GM23338 (cell line): ENCODE measurements around the gene RAPGEF4. TPM values are rescaled to one million over a fixed set of nuclear protein-coding genes. Genes with fewer than 3 reads are reported as not detected.

ENCODE experiments used
- ATAC-seq: fragments of 200-7000 bp; cut with Tn5 transposase; 3 replicates; pipeline ENCODE4 v1.9.1; 2020
- DNase-seq: peaks from one replicate; pipeline ENCODE4 v3.0.0-alpha.2; 2015; ENCODE audit warnings: low spot score
- H2AFZ ChIP-seq: fragments of 200-600 bp; sonication (generic); 2 replicates; pipeline ENCODE4 v1.8.0; 2016; ENCODE audit warnings: antibody characterized with exemption, mild to moderate bottlenecking, moderate library complexity
- H3F3A ChIP-seq: fragments of 200-600 bp; sonication (generic); replicated peaks from 2 replicates; pipeline ENCODE4 v1.8.0; 2017; ENCODE audit warnings: antibody characterized with exemption, mixed run types, low read depth
- H3K27ac ChIP-seq: fragments of 200-600 bp; sonication (generic); 2 replicates; pipeline ENCODE4 v1.6.1; 2016; ENCODE audit warnings: low read depth
- H3K27me3 ChIP-seq: fragments of 200-600 bp; sonication (generic); 2 replicates; pipeline ENCODE4 v1.8.0; 2016; ENCODE audit warnings: mild to moderate bottlenecking, mixed run types, moderate library complexity; ENCODE audit not compliant: insufficient read depth
- H3K36me3 ChIP-seq: fragments of 200-600 bp; sonication (generic); 2 replicates; pipeline ENCODE4 v1.8.0; 2016; ENCODE audit warnings: mild to moderate bottlenecking; ENCODE audit not compliant: insufficient read depth
- H3K4me1 ChIP-seq: fragments of 200-600 bp; sonication (generic); 2 replicates; pipeline ENCODE4 v1.8.0; 2016; ENCODE audit warnings: mild to moderate bottlenecking, moderate library complexity; ENCODE audit not compliant: insufficient read depth
- H3K4me2 ChIP-seq: fragments of 200-600 bp; sonication (generic); 2 replicates; pipeline ENCODE4 v1.7.1; 2017; ENCODE audit warnings: mixed run types
- H3K4me3 ChIP-seq: fragments of 200-600 bp; sonication (generic); 2 replicates; pipeline ENCODE4 v1.6.1; 2016; ENCODE audit warnings: mixed run types
- H3K79me2 ChIP-seq: fragments of 200-600 bp; sonication (generic); replicated peaks from 2 replicates; pipeline ENCODE4 v1.8.0; 2017; ENCODE audit warnings: mild to moderate bottlenecking; ENCODE audit not compliant: insufficient read depth
- H3K9me2 ChIP-seq: fragments of 200-600 bp; sonication (generic); 2 replicates; pipeline ENCODE4 v1.8.0; 2017; ENCODE audit not compliant: insufficient read depth
- H4K20me1 ChIP-seq: fragments of 200-600 bp; sonication (generic); replicated peaks from 2 replicates; pipeline ENCODE4 v1.8.0; 2017; ENCODE audit warnings: mild to moderate bottlenecking; ENCODE audit not compliant: insufficient read depth
- H3K27ac Mint-ChIP-seq: 2 replicates; pipeline ENCODE4 v1.8.0; 2020; ENCODE audit warnings: inconsistent platforms, mild to moderate bottlenecking, moderate library complexity, mixed read lengths
- H3K27me3 Mint-ChIP-seq: 3 replicates; pipeline ENCODE4 v1.8.0; 2022; ENCODE audit warnings: low read depth, mild to moderate bottlenecking, moderate library complexity, mixed read lengths, inconsistent platforms; ENCODE audit not compliant: insufficient read depth, poor library complexity
- H3K36me3 Mint-ChIP-seq: 3 replicates; pipeline ENCODE4 v1.8.0; 2021; ENCODE audit warnings: low read depth, mild to moderate bottlenecking, inconsistent platforms, moderate library complexity, mixed read lengths
- H3K4me1 Mint-ChIP-seq: 3 replicates; pipeline ENCODE4 v1.8.0; 2020; ENCODE audit warnings: mild to moderate bottlenecking, inconsistent platforms, mixed read lengths
- H3K4me3 Mint-ChIP-seq: 3 replicates; pipeline ENCODE4 v1.8.0; 2021; ENCODE audit warnings: moderate library complexity, mild to moderate bottlenecking, inconsistent platforms, mixed read lengths
- H3K9me3 Mint-ChIP-seq: 3 replicates; pipeline ENCODE4 v1.8.0; 2020; ENCODE audit warnings: moderate library complexity, mild to moderate bottlenecking, inconsistent platforms, mixed read lengths
- CREB1 ChIP-seq: fragments of 250-450 bp; sonication (Bioruptor Pico); IDR thresholded peaks from 2 replicates; pipeline ENCODE4 v1.5.0; 2020; ENCODE audit warnings: low read depth, mild to moderate bottlenecking, moderate library complexity
- EZH2 ChIP-seq: fragments of 200-600 bp; sonication (generic); IDR thresholded peaks from one replicate; pipeline ENCODE4 v1.8.0; 2017; ENCODE audit warnings: antibody characterized with exemption, mild to moderate bottlenecking, low read depth; ENCODE audit not compliant: unreplicated experiment
- EZH2phosphoT487 ChIP-seq: fragments of 200-600 bp; sonication (generic); IDR thresholded peaks from one replicate; pipeline ENCODE4 v1.8.1; 2018; ENCODE audit warnings: antibody characterized with exemption; ENCODE audit not compliant: unreplicated experiment
- JUNB ChIP-seq: IDR thresholded peaks from one replicate; pipeline ENCODE4 v1.6.1; 2016; ENCODE audit warnings: antibody characterized with exemption; ENCODE audit not compliant: unreplicated experiment
- NANOG ChIP-seq: IDR thresholded peaks from 2 replicates; pipeline ENCODE4 v1.6.1; 2016; ENCODE audit warnings: antibody characterized with exemption, borderline replicate concordance
- POLR2AphosphoS5 ChIP-seq: IDR thresholded peaks from 2 replicates; pipeline ENCODE4 v1.6.1; 2016; ENCODE audit warnings: antibody characterized with exemption, low read depth
- STAT1 ChIP-seq: IDR thresholded peaks from one replicate; pipeline ENCODE4 v1.6.1; 2016; ENCODE audit warnings: antibody characterized with exemption; ENCODE audit not compliant: unreplicated experiment
- ZNF114 ChIP-seq: fragments of 250-450 bp; sonication (Bioruptor Pico); IDR thresholded peaks from 2 replicates; pipeline ENCODE4 v1.5.0; 2020; ENCODE audit warnings: mild to moderate bottlenecking, moderate library complexity
- ZNF331 ChIP-seq: fragments of 250-450 bp; sonication (Bioruptor Pico); IDR thresholded peaks from 2 replicates; pipeline ENCODE4 v1.5.0; 2020; ENCODE audit warnings: low read depth, mild to moderate bottlenecking, moderate library complexity
- polyA plus RNA-seq: library from polyadenylated mRNA; unstranded; fragments of >200 nt; fragmentation: Nextera tagmentation; extraction: Ambion mirVana; gene quantifications from 2 replicates; pipeline ENCODE4 v1.2.1, GENCODE V29; 2016
- total RNA-seq: library from RNA; depleted of rRNA; stranded (reverse); fragments of >200 nt; shearing (Covaris generic); gene quantifications from 2 replicates; pipeline ENCODE4 v1.2.3, GENCODE V29; 2014
- TF ChIP-seq, protein P1 (sequence below), 2 experiments: fragments of 200-600 bp in 1 of 2; sonication (generic) in 1 of 2; conservative IDR thresholded peaks; 2 replicates each; pipeline versions ENCODE4 v1.5.1 to v1.6.1; 2016 to 2017; ENCODE audit warnings: antibody characterized with exemption in 2 of 2, low read depth in 2 of 2, mild to moderate bottlenecking in 2 of 2, moderate library complexity in 1 of 2
- TF ChIP-seq, protein P2 (sequence below): IDR thresholded peaks from one replicate; pipeline ENCODE4 v1.6.1; 2018; ENCODE audit warnings: antibody characterized with exemption; ENCODE audit not compliant: unreplicated experiment
- TF ChIP-seq, protein P3 (sequence below): fragments of 250-450 bp; sonication (Bioruptor Pico); IDR thresholded peaks from 2 replicates; pipeline ENCODE4 v1.5.0; 2020; ENCODE audit warnings: mild to moderate bottlenecking, moderate library complexity

Gene RAPGEF4
- total and polyA plus RNA-seq, 2 experiments from 2014 or later = 1.7 to 4.7 TPM

DNA sequence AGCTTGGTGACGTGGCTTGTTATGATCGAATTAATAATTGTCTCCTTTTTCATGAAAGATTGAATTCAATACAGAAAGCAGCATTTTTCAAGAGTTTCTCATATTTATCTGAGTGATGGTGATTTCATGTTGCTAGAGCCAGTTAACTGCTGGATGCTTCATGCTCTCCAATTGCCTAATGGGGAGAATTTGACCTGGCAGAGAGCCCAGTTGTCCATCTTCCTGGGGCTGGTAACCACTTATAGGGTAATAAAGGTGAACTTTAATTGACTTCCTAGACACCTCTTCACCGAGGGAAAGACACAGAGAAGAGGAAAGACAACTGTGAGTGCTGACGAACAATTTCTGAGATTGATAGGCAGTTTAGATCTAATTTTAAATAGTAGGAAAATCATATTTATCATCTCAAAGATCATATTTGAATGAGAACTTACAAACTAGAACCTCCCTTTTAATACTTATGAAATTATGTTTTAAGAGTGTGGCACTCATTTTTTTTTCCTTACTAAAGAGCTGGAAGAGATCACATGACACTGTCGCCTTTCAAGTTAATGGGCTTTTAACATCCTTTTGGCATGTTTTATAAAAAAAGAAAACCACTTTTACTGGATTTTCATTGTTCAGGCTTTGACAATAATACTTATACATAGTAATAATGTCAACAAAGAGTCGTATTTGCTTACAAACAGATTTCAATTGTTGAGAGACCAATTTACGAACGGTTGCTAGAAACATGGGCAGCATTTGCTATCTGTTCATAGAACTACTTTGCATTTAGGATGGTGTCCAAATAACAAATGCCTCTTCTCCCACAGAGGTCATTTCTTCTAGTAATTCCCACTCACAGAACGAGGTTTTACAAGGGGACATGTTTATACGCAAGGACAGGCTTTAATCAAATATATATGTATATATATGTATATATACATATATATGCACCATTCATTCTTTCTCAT, 153.3 kb downstream of the RAPGEF4 start:
- Histone ChIP-seq H3F3A (no peaks in the 10 kb centered on the region), H4K20me1 (no peaks in the 10 kb centered on the region), H3K9me2 (no peaks in the 10 kb centered on the region), H3K79me2 (no peaks in the 10 kb centered on the region), H3K27me3 (no peaks in the 10 kb centered on the region), H3K4me2 (no peak overlapping the region), H3K4me3 (no peak overlapping the region), H3K36me3 (no peaks in the 10 kb centered on the region), H2AFZ (no peak overlapping the region), H3K4me1 (no peaks in the 10 kb centered on the region), H3K27ac (no peak overlapping the region)
- DNase-seq (no peak), ATAC-seq (no peak)
- Mint-ChIP-seq H3K36me3 (no peaks in the 10 kb centered on the region), H3K9me3 (no peaks in the 10 kb centered on the region), H3K27ac (no peak overlapping the region), H3K27me3 (no peaks in the 10 kb centered on the region), H3K4me1 (no peaks in the 10 kb centered on the region; the same call in 2 of the 3 replicates), H3K4me3 (no peak overlapping the region)
- TF ChIP-seq JUNB (no peak), EZH2 (no peak), NANOG (no peak), ZNF114 (no peak), POLR2AphosphoS5 (no peak), EZH2phosphoT487 (no peak), CREB1 (CRISPR knock-in tag) (no peak), STAT1 (no peak), ZNF331 (CRISPR knock-in tag) (no peak)
- TF ChIP-seq, protein P1, sequence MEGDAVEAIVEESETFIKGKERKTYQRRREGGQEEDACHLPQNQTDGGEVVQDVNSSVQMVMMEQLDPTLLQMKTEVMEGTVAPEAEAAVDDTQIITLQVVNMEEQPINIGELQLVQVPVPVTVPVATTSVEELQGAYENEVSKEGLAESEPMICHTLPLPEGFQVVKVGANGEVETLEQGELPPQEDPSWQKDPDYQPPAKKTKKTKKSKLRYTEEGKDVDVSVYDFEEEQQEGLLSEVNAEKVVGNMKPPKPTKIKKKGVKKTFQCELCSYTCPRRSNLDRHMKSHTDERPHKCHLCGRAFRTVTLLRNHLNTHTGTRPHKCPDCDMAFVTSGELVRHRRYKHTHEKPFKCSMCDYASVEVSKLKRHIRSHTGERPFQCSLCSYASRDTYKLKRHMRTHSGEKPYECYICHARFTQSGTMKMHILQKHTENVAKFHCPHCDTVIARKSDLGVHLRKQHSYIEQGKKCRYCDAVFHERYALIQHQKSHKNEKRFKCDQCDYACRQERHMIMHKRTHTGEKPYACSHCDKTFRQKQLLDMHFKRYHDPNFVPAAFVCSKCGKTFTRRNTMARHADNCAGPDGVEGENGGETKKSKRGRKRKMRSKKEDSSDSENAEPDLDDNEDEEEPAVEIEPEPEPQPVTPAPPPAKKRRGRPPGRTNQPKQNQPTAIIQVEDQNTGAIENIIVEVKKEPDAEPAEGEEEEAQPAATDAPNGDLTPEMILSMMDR (conservative IDR thresholded peaks at IDR 0.05; ENCODE audit: low read depth in 2 of 2) = no peak
- TF ChIP-seq, protein P2, sequence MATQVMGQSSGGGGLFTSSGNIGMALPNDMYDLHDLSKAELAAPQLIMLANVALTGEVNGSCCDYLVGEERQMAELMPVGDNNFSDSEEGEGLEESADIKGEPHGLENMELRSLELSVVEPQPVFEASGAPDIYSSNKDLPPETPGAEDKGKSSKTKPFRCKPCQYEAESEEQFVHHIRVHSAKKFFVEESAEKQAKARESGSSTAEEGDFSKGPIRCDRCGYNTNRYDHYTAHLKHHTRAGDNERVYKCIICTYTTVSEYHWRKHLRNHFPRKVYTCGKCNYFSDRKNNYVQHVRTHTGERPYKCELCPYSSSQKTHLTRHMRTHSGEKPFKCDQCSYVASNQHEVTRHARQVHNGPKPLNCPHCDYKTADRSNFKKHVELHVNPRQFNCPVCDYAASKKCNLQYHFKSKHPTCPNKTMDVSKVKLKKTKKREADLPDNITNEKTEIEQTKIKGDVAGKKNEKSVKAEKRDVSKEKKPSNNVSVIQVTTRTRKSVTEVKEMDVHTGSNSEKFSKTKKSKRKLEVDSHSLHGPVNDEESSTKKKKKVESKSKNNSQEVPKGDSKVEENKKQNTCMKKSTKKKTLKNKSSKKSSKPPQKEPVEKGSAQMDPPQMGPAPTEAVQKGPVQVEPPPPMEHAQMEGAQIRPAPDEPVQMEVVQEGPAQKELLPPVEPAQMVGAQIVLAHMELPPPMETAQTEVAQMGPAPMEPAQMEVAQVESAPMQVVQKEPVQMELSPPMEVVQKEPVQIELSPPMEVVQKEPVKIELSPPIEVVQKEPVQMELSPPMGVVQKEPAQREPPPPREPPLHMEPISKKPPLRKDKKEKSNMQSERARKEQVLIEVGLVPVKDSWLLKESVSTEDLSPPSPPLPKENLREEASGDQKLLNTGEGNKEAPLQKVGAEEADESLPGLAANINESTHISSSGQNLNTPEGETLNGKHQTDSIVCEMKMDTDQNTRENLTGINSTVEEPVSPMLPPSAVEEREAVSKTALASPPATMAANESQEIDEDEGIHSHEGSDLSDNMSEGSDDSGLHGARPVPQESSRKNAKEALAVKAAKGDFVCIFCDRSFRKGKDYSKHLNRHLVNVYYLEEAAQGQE = no peak
- TF ChIP-seq, protein P3, sequence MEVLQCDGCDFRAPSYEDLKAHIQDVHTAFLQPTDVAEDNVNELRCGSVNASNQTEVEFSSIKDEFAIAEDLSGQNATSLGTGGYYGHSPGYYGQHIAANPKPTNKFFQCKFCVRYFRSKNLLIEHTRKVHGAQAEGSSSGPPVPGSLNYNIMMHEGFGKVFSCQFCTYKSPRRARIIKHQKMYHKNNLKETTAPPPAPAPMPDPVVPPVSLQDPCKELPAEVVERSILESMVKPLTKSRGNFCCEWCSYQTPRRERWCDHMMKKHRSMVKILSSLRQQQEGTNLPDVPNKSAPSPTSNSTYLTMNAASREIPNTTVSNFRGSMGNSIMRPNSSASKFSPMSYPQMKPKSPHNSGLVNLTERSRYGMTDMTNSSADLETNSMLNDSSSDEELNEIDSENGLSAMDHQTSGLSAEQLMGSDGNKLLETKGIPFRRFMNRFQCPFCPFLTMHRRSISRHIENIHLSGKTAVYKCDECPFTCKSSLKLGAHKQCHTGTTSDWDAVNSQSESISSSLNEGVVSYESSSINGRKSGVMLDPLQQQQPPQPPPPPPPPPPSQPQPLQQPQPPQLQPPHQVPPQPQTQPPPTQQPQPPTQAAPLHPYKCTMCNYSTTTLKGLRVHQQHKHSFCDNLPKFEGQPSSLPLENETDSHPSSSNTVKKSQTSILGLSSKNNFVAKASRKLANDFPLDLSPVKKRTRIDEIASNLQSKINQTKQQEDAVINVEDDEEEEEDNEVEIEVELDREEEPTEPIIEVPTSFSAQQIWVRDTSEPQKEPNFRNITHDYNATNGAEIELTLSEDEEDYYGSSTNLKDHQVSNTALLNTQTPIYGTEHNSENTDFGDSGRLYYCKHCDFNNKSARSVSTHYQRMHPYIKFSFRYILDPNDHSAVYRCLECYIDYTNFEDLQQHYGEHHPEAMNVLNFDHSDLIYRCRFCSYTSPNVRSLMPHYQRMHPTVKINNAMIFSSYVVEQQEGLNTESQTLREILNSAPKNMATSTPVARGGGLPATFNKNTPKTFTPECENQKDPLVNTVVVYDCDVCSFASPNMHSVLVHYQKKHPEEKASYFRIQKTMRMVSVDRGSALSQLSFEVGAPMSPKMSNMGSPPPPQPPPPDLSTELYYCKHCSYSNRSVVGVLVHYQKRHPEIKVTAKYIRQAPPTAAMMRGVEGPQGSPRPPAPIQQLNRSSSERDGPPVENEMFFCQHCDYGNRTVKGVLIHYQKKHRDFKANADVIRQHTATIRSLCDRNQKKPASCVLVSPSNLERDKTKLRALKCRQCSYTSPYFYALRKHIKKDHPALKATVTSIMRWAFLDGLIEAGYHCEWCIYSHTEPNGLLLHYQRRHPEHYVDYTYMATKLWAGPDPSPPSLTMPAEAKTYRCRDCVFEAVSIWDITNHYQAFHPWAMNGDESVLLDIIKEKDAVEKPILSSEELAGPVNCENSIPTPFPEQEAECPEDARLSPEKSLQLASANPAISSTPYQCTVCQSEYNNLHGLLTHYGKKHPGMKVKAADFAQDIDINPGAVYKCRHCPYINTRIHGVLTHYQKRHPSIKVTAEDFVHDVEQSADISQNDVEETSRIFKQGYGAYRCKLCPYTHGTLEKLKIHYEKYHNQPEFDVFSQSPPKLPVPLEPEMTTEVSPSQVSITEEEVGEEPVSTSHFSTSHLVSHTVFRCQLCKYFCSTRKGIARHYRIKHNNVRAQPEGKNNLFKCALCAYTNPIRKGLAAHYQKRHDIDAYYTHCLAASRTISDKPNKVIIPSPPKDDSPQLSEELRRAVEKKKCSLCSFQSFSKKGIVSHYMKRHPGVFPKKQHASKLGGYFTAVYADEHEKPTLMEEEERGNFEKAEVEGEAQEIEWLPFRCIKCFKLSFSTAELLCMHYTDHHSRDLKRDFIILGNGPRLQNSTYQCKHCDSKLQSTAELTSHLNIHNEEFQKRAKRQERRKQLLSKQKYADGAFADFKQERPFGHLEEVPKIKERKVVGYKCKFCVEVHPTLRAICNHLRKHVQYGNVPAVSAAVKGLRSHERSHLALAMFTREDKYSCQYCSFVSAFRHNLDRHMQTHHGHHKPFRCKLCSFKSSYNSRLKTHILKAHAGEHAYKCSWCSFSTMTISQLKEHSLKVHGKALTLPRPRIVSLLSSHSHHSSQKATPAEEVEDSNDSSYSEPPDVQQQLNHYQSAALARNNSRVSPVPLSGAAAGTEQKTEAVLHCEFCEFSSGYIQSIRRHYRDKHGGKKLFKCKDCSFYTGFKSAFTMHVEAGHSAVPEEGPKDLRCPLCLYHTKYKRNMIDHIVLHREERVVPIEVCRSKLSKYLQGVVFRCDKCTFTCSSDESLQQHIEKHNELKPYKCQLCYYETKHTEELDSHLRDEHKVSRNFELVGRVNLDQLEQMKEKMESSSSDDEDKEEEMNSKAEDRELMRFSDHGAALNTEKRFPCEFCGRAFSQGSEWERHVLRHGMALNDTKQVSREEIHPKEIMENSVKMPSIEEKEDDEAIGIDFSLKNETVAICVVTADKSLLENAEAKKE = no peak
